IMR-90 (cell line): Measurements from ENCODE around the gene TMEM61. TPM values are rescaled to one million over a fixed set of nuclear protein-coding genes. Genes with fewer than 3 reads are reported as not detected.

ENCODE experiments used
- ATAC-seq: fragments of 200-7000 bp; cut with Tn5 transposase; 2 replicates; pipeline ENCODE4 v1.9.1; 2020; ENCODE audit warnings: low read depth, mild to moderate bottlenecking, moderate library complexity
- BruUV-seq: library from RNA; stranded (reverse); fragments of 400-500 nt; replicated peaks from 2 replicates; lab custom pipeline; 2021; lab: Mats Ljungman, UMichigan
- CTCF ChIA-PET: fragments of 300-600 bp; formaldehyde crosslinking; extraction: SDS; loops from one replicate; lab custom pipeline; 2021; ENCODE audit warnings: antibody characterized with exemption; lab: Yijun Ruan, JAX
- POLR2A ChIA-PET: fragments of 300-600 bp; sonication (Branson Sonifier 250); formaldehyde crosslinking; loops from one replicate; lab custom pipeline; 2022; ENCODE audit warnings: antibody characterized with exemption; ENCODE audit not compliant: unreplicated experiment; lab: Charles Lee
- DNase-seq: peaks from one replicate; pipeline ENCODE4 v3.0.0; 2013
- H2AFZ ChIP-seq: replicated peaks from 2 replicates; pipeline ENCODE3; 2013; ENCODE audit warnings: low read length, mild to moderate bottlenecking; ENCODE audit not compliant: poor library complexity
- H2AK5ac ChIP-seq: 2 replicates; pipeline ENCODE4 v1.6.1; 2013; ENCODE audit warnings: low read depth, low read length, inconsistent platforms
- H2AK9ac ChIP-seq: replicated peaks from 2 replicates; pipeline ENCODE3; 2013; ENCODE audit warnings: mild to moderate bottlenecking, low read depth, low read length, moderate library complexity; ENCODE audit not compliant: poor library complexity
- H2BK120ac ChIP-seq: 2 replicates; pipeline ENCODE4 v1.6.1; 2013; ENCODE audit warnings: low read depth, low read length, inconsistent platforms
- H2BK15ac ChIP-seq: 3 replicates; pipeline ENCODE4 v1.6.1; 2013; ENCODE audit warnings: low read depth, low read length, inconsistent platforms
- H2BK20ac ChIP-seq: 2 replicates; pipeline ENCODE4 v1.6.1; 2013; ENCODE audit warnings: low read depth, mild to moderate bottlenecking, inconsistent platforms, low read length, moderate library complexity
- H2BK5ac ChIP-seq: 2 replicates; pipeline ENCODE4 v1.6.1; 2013; ENCODE audit warnings: mild to moderate bottlenecking, low read depth, low read length, inconsistent platforms; ENCODE audit not compliant: poor library complexity, severe bottlenecking
- H3K14ac ChIP-seq: replicated peaks from 2 replicates; pipeline ENCODE4 v1.6.1; 2013; ENCODE audit warnings: low read depth, low read length, inconsistent platforms
- H3K18ac ChIP-seq: 2 replicates; pipeline ENCODE4 v1.6.1; 2013; ENCODE audit warnings: low read depth, low read length, control low read depth
- H3K23ac ChIP-seq: 2 replicates; pipeline ENCODE4 v1.6.1; 2013; ENCODE audit warnings: low read depth, low read length, inconsistent platforms
- H3K27ac ChIP-seq: 2 replicates; pipeline ENCODE4 v1.5.1; 2013; ENCODE audit warnings: mild to moderate bottlenecking, control low read depth, low read length; ENCODE audit not compliant: insufficient read depth
- H3K27me3 ChIP-seq: 2 replicates; pipeline ENCODE4 v1.6.1; 2013; ENCODE audit warnings: low read length; ENCODE audit not compliant: control insufficient read depth, insufficient read depth
- H3K36me3 ChIP-seq: 2 replicates; pipeline ENCODE4 v1.6.1; 2013; ENCODE audit warnings: low read length, mixed read lengths; ENCODE audit not compliant: control insufficient read depth, insufficient read depth
- H3K4ac ChIP-seq: 2 replicates; pipeline ENCODE4 v1.6.1; 2013; ENCODE audit warnings: low read depth, low read length, inconsistent platforms
- H3K4me1 ChIP-seq: 2 replicates; pipeline ENCODE4 v1.6.1; 2013; ENCODE audit warnings: low read length, mixed read lengths; ENCODE audit not compliant: control insufficient read depth, insufficient read depth
- H3K4me2 ChIP-seq: 2 replicates; pipeline ENCODE4 v1.6.1; 2013; ENCODE audit warnings: low read depth, mild to moderate bottlenecking, control low read depth, low read length, moderate library complexity
- H3K4me3 ChIP-seq: 2 replicates; pipeline ENCODE4 v1.5.1; 2013; ENCODE audit warnings: low read depth, mild to moderate bottlenecking, control low read depth, low read length, moderate library complexity; ENCODE audit not compliant: insufficient read depth
- H3K56ac ChIP-seq: 2 replicates; pipeline ENCODE4 v1.6.1; 2013; ENCODE audit warnings: low read length, inconsistent platforms; ENCODE audit not compliant: insufficient read depth; ENCODE audit errors: extremely low read depth
- H3K79me1 ChIP-seq, 2 experiments: 2 replicates each; pipeline ENCODE4 v1.6.1; 2013; ENCODE audit warnings: low read length in 2 of 2, inconsistent platforms in 1 of 2, low read depth in 1 of 2
- H3K9ac ChIP-seq: 2 replicates; pipeline ENCODE4 v1.6.1; 2013; ENCODE audit warnings: low read depth, low read length, control low read depth
- H3K9me1 ChIP-seq: 2 replicates; pipeline ENCODE4 v1.6.1; 2013; ENCODE audit warnings: low read length, inconsistent platforms; ENCODE audit not compliant: insufficient read depth
- H3K9me3 ChIP-seq: 2 replicates; pipeline ENCODE4 v1.6.1; 2013; ENCODE audit warnings: low read length; ENCODE audit not compliant: control insufficient read depth, insufficient read depth
- H4K20me1 ChIP-seq: 2 replicates; pipeline ENCODE4 v1.6.1; 2013; ENCODE audit warnings: low read length, inconsistent platforms; ENCODE audit not compliant: insufficient read depth
- H4K5ac ChIP-seq: 2 replicates; pipeline ENCODE4 v1.6.1; 2013; ENCODE audit warnings: mild to moderate bottlenecking, low read depth, low read length, control low read depth
- H4K8ac ChIP-seq, 2 experiments: 2 replicates each; pipeline ENCODE4 v1.6.1; 2013; ENCODE audit warnings: low read depth in 2 of 2, low read length in 2 of 2, control low read depth in 1 of 2, inconsistent platforms in 1 of 2
- H4K91ac ChIP-seq: 2 replicates; pipeline ENCODE4 v1.6.1; 2013; ENCODE audit warnings: low read depth, low read length, inconsistent platforms; ENCODE audit not compliant: insufficient read depth
- CTCF ChIP-seq: conservative IDR thresholded peaks from 2 replicates; pipeline ENCODE4 v1.5.1; 2012; ENCODE audit warnings: mild to moderate bottlenecking, low read depth, low read length, improper control_type of control experiment
- ELK1 ChIP-seq: fragments of 150-350 bp; IDR thresholded peaks from 2 replicates; pipeline ENCODE4 v1.6.1; 2016; ENCODE audit warnings: low read depth, mild to moderate bottlenecking, low read length, moderate library complexity, borderline replicate concordance
- POLR2A ChIP-seq: IDR thresholded peaks from 2 replicates; pipeline ENCODE4 v1.6.1; 2012; ENCODE audit warnings: mild to moderate bottlenecking, low read depth, low read length
- RFX5 ChIP-seq: IDR thresholded peaks from 2 replicates; pipeline ENCODE4 v1.8.0; 2012; ENCODE audit warnings: low read depth, mild to moderate bottlenecking, low read length, moderate library complexity
- SMC3 ChIP-seq: fragments of 150-350 bp; IDR thresholded peaks from 2 replicates; pipeline ENCODE4 v1.6.1; 2016; ENCODE audit warnings: low read depth, mild to moderate bottlenecking, antibody characterized with exemption, low read length, moderate library complexity
- WGBS, 2 experiments: methylation state at CpG; one replicate each; pipeline versions ENCODE4 v1.1.5 to v1.1.7; 2013; ENCODE audit warnings: missing lambda C conversion rate in 2 of 2; ENCODE audit not compliant: insufficient read length in 1 of 2; ENCODE audit errors: extremely low coverage in 2 of 2; 5-methylcytosine and 5-hydroxymethylcytosine counted together
- dilution Hi-C: fragments of 300-500 bp; cut with HindIII; formaldehyde crosslinking; loops from one replicate; pipeline ENCODE4 v1.14.3; 2018; ENCODE audit warnings: low sequenced_read_pairs; ENCODE audit not compliant: unreplicated experiment
- in situ Hi-C: fragments of 300-500 bp; cut with MboI; formaldehyde crosslinking; loops from 3 replicates; pipeline ENCODE4 v1.14.3; 2019; ENCODE audit warnings: low sequenced_read_pairs, inconsistent platforms, mixed read lengths
- intact Hi-C: fragments of 100-400 bp; cut with micrococcal nuclease; formaldehyde crosslinking; loops from 2 replicates; pipeline ENCODE4 v1.10.0; 2022
- polyA plus RNA-seq, 3 experiments: library from polyadenylated mRNA; depleted of rRNA; stranded (reverse); fragments of >200 nt; gene quantifications; 2 replicates each; pipeline ENCODE4 v1.2.3, GENCODE V29; 2012; ENCODE audit warnings: low replicate concordance in 1 of 3
- total RNA-seq: library from RNA; depleted of rRNA; stranded (reverse); fragments of >200 nt; gene quantifications from 2 replicates; pipeline ENCODE4 v1.2.3, GENCODE V29; 2012

Gene TMEM61
- total and polyA plus RNA-seq, 2 of the 4 experiments (the other 2 are of a cell fraction) = not detected

GRCh38 chr1:55038974-55039341 is 58.5 kb downstream of the TMEM61 start:
- Histone ChIP-seq H2AFZ (peak overlapping the region; percentile 81), H3K79me1 (no peaks in the 10 kb centered on the region), H3K4ac (no peak overlapping the region), H3K27me3 (peaks cover 85% of the 10 kb centered on the region), H2BK120ac (no peak overlapping the region), H3K9me1 (0 out of 2 replicates have a peak, but pooled peaks cover 3% of the 10 kb centered on the region), H3K36me3 (no peaks in the 10 kb centered on the region), H3K18ac (no peak overlapping the region), H3K56ac (no peak overlapping the region), H3K9me3 (no peaks in the 10 kb centered on the region), H4K8ac (no peak overlapping the region), H3K9ac (no peak overlapping the region), H2AK5ac (no peak overlapping the region), H2BK20ac (no peak overlapping the region), H3K27ac (no peak overlapping the region), H3K4me1 (peaks cover 2% of the 10 kb centered on the region; the same call in 1 of the 2 replicates), H4K91ac (no peak overlapping the region), H2BK5ac (no peak overlapping the region), H4K5ac (no peak overlapping the region), H3K4me2 (no peak overlapping the region; the same call in 1 of the 2 replicates), H3K14ac (no peak overlapping the region), H3K4me3 (no peak overlapping the region), H2AK9ac (no peak overlapping the region), H4K20me1 (0 out of 2 replicates have a peak, but pooled peaks cover 4% of the 10 kb centered on the region), H2BK15ac (no peak overlapping the region), H3K23ac (no peak overlapping the region)
- BruUV-seq = no TSS peak
- in situ Hi-C loops = no loop called here
- dilution Hi-C loops = no loop called here
- WGBS, 2 experiments = 8% methylated on average over 7 of the region's 9 CpGs; no CpG with 5 or more reads in 1 of the 2 experiments
- intact Hi-C loops = no loop called here
- ATAC-seq (no peak), DNase-seq (no peak)
- ChIA-PET POLR2A (interaction anchor here (0.6 kb wide), 1 partner anchor 94 kb away, joined by 4 read pairs; no protein-coding TSS in a partner anchor), CTCF (no interaction called here)
- TF ChIP-seq ELK1 = no peak
- TF ChIP-seq POLR2A = no peak
- TF ChIP-seq CTCF = no peak
- no peak for TF ChIP-seq SMC3
- TF ChIP-seq RFX5 = no peak
